Smooth muscle cell (in vitro differentiated cells): Measurements from ENCODE around the gene SMG6. TPM values are rescaled to one million over a fixed set of nuclear protein-coding genes. Genes with fewer than 3 reads are reported as not detected.

Source experiments
- DNase-seq: peaks from one replicate; lab custom pipeline; 2025; ENCODE audit not compliant: unreplicated experiment; lab: John Stamatoyannopoulos, UW
- H2AFZ ChIP-seq: fragments of 200-600 bp; sonication (generic); 2 replicates; pipeline ENCODE4 v1.6.0; 2016; ENCODE audit warnings: antibody characterized with exemption, low read depth, mild to moderate bottlenecking
- H3F3A ChIP-seq: fragments of 200-600 bp; sonication (generic); 2 replicates; pipeline ENCODE4 v1.6.0; 2017; ENCODE audit warnings: antibody characterized with exemption, low read depth
- H3K27ac ChIP-seq: fragments of 200-600 bp; sonication (generic); 2 replicates; pipeline ENCODE4 v1.5.1; 2016; ENCODE audit warnings: low read depth, mild to moderate bottlenecking
- H3K27me3 ChIP-seq: fragments of 200-600 bp; sonication (generic); 2 replicates; pipeline ENCODE4 v1.6.1; 2016; ENCODE audit warnings: low read depth, mild to moderate bottlenecking
- H3K36me3 ChIP-seq: fragments of 200-600 bp; sonication (generic); 2 replicates; pipeline ENCODE4 v1.5.1; 2016; ENCODE audit warnings: low read depth
- H3K4me1 ChIP-seq: fragments of 200-600 bp; sonication (generic); 2 replicates; pipeline ENCODE4 v1.5.1; 2016; ENCODE audit warnings: low read depth
- H3K4me2 ChIP-seq: fragments of 200-600 bp; sonication (generic); 2 replicates; pipeline ENCODE4 v1.6.0; 2016; ENCODE audit warnings: mild to moderate bottlenecking
- H3K4me3 ChIP-seq: fragments of 200-600 bp; sonication (generic); 2 replicates; pipeline ENCODE4 v1.5.1; 2016; ENCODE audit warnings: mild to moderate bottlenecking
- H3K79me2 ChIP-seq: fragments of 200-600 bp; sonication (generic); 2 replicates; pipeline ENCODE4 v1.6.0; 2016; ENCODE audit warnings: low read depth, mild to moderate bottlenecking
- H3K9ac ChIP-seq: fragments of 200-600 bp; sonication (generic); 2 replicates; pipeline ENCODE4 v1.6.0; 2016; ENCODE audit warnings: low read depth
- H3K9me3 ChIP-seq: fragments of 200-600 bp; sonication (generic); replicated peaks from 2 replicates; pipeline ENCODE4 v1.5.1; 2016; ENCODE audit warnings: low read depth
- H4K20me1 ChIP-seq: fragments of 200-600 bp; sonication (generic); 2 replicates; pipeline ENCODE4 v1.6.0; 2016; ENCODE audit warnings: low read depth
- CTCF ChIP-seq: fragments of 200-600 bp; sonication (generic); IDR thresholded peaks from 2 replicates; pipeline ENCODE4 v1.5.1; 2017; ENCODE audit warnings: borderline replicate concordance, mild to moderate bottlenecking, antibody characterized with exemption; ENCODE audit not compliant: insufficient read depth, poor library complexity, severe bottlenecking
- WGBS: methylation state at CpG from one replicate; pipeline ENCODE4 v1.1.7; 2016; ENCODE audit warnings: low lambda C conversion rate; 5-methylcytosine and 5-hydroxymethylcytosine counted together
- polyA plus RNA-seq: library from polyadenylated mRNA; unstranded; fragments of >200 nt; fragmentation: Nextera tagmentation; extraction: Ambion mirVana; gene quantifications from 2 replicates; pipeline ENCODE4 v1.2.1, GENCODE V29; 2016
- total RNA-seq: library from RNA; depleted of rRNA; stranded (reverse); fragments of >200 nt; gene quantifications from 2 replicates; pipeline ENCODE4 v1.2.3, GENCODE V29; 2014

SMG6 gene
- total and polyA plus RNA-seq, 2 experiments from 2014 or later = 10.6 to 21.4 TPM

- peaks cover 8% of the 10 kb centered on the region for H3K4me1 ChIP-seq
- no peaks in the 10 kb centered on the region for H3K79me2 ChIP-seq
- H3F3A ChIP-seq = peaks cover 8% of the 10 kb centered on the region
Observed at GRCh38 chr17:2187758-2188157, 115.8 kb downstream of the SMG6 start.

GRCh38 chr17:2186937-2187336 is 116.6 kb downstream of the SMG6 start:
- peaks cover 14% of the 10 kb centered on the region for H3F3A ChIP-seq
- H3K79me2 ChIP-seq = no peaks in the 10 kb centered on the region
- no peak overlapping the region for H3K4me3 ChIP-seq
- no peak overlapping the region for H3K27ac ChIP-seq
- no peaks in the 10 kb centered on the region for H3K9me3 ChIP-seq
- peaks cover 10% of the 10 kb centered on the region for H3K4me1 ChIP-seq
- 97% methylated on average over 4 of the region's 4 CpGs for WGBS
- no peak for TF ChIP-seq CTCF
- H4K20me1 ChIP-seq = no peaks in the 10 kb centered on the region
- H3K27me3 ChIP-seq = no peaks in the 10 kb centered on the region
- no peak for DNase-seq
- no peak overlapping the region for H3K9ac ChIP-seq
- H3K36me3 ChIP-seq = no peaks in the 10 kb centered on the region
- no peak overlapping the region for H3K4me2 ChIP-seq
- H2AFZ ChIP-seq = no peak overlapping the region

More at GRCh38 chr17:2187758-2188157, 115.8 kb downstream of the SMG6 start:
- 95% methylated on average over 5 of the region's 5 CpGs for WGBS
- H2AFZ ChIP-seq = no peak overlapping the region
- DNase-seq = no peak
- no peaks in the 10 kb centered on the region for H3K9me3 ChIP-seq
- no peak overlapping the region for H3K4me3 ChIP-seq
- no peak overlapping the region for H3K27ac ChIP-seq
- H3K27me3 ChIP-seq = no peaks in the 10 kb centered on the region
- no peak for TF ChIP-seq CTCF
- H3K9ac ChIP-seq = no peak overlapping the region
- H3K4me2 ChIP-seq = no peak overlapping the region
- H3K36me3 ChIP-seq = no peaks in the 10 kb centered on the region
- H4K20me1 ChIP-seq = no peaks in the 10 kb centered on the region

GRCh38 chr17:2184993-2185931 is 118.3 kb downstream of the SMG6 start:
- H3K4me2 ChIP-seq = no peak overlapping the region
- no peak overlapping the region for H3K9ac ChIP-seq
- H3F3A ChIP-seq = peaks cover 14% of the 10 kb centered on the region
- H3K9me3 ChIP-seq = no peaks in the 10 kb centered on the region
- H4K20me1 ChIP-seq = peaks cover 2% of the 10 kb centered on the region
- no peak for TF ChIP-seq CTCF
- no peak overlapping the region for H3K4me3 ChIP-seq
- no peaks in the 10 kb centered on the region for H3K27me3 ChIP-seq
- no peaks in the 10 kb centered on the region for H3K79me2 ChIP-seq
- no peak overlapping the region for H3K27ac ChIP-seq
- H3K36me3 ChIP-seq = no peaks in the 10 kb centered on the region
- no peak for DNase-seq
- WGBS = 95% methylated on average over 19 of the region's 19 CpGs
- H2AFZ ChIP-seq = no peak overlapping the region
- H3K4me1 ChIP-seq = peaks cover 16% of the 10 kb centered on the region
